Parathyroid adenoma (tissue), 2 donors: Measurements from ENCODE around the gene VASP.

Experiments
- H2AFZ ChIP-seq: fragments of 300-600 bp; sonication (generic); one replicate; pipeline ENCODE4 v1.7.0; 2017; ENCODE audit warnings: antibody characterized with exemption, mild to moderate bottlenecking
- H3K27ac ChIP-seq: fragments of 300-600 bp; sonication (generic); one replicate; pipeline ENCODE4 v1.7.0; 2017
- H3K27me3 ChIP-seq: fragments of 300-600 bp; sonication (generic); one replicate; pipeline ENCODE4 v1.7.0; 2017; ENCODE audit warnings: low read length; ENCODE audit not compliant: control insufficient read depth, insufficient read depth
- H3K36me3 ChIP-seq: fragments of 300-600 bp; sonication (generic); one replicate; pipeline ENCODE4 v1.7.0; 2017; ENCODE audit warnings: low read length; ENCODE audit not compliant: control insufficient read depth, insufficient read depth
- H3K4me1 ChIP-seq: fragments of 300-600 bp; sonication (generic); one replicate; pipeline ENCODE4 v1.7.0; 2017; ENCODE audit warnings: control low read depth
- H3K4me2 ChIP-seq: fragments of 300-600 bp; sonication (generic); one replicate; pipeline ENCODE4 v1.7.0; 2017; ENCODE audit warnings: low read length
- H3K4me3 ChIP-seq: fragments of 300-600 bp; sonication (generic); one replicate; pipeline ENCODE4 v1.7.0; 2017; ENCODE audit warnings: low read depth, low read length
- H3K79me2 ChIP-seq: fragments of 300-600 bp; sonication (generic); one replicate; pipeline ENCODE4 v1.7.0; 2017; ENCODE audit warnings: control low read depth
- H3K9ac ChIP-seq: fragments of 300-600 bp; sonication (generic); one replicate; pipeline ENCODE4 v1.7.0; 2017; ENCODE audit warnings: mild to moderate bottlenecking
- H3K9me3 ChIP-seq: fragments of 300-600 bp; sonication (generic); one replicate; pipeline ENCODE4 v1.7.0; 2017; ENCODE audit warnings: low read length; ENCODE audit not compliant: control insufficient read depth
- TF ChIP-seq, protein P1 (sequence below): fragments of 300-600 bp; sonication (generic); IDR thresholded peaks from one replicate; pipeline ENCODE4 v1.7.0; 2017; ENCODE audit warnings: antibody characterized with exemption, mild to moderate bottlenecking
- donor health status: primary hyperparathyroidism.

VASP gene

DNA sequence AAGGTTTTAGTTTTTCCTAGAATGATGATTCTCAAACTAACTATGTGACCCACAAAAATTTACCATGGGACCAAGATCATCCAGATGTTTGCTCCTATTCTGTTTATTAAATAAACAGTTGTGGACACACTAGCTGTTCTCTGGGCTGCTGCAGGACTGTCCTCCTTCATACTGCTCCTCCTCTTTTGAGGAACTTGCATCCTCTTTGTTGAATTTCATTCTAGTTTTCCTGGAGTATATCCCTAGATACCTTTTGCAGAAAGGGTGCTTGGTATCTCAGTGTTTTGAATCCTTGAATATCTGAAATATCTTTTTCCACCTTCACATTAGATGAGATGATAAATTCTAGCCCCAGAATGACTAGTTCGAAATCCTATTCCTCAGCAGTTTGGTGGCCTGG, 24.1 kb downstream of the VASP start:
- Histone ChIP-seq H3K9ac (no peak overlapping the region), H3K4me2 (no peak overlapping the region), H2AFZ (no peak overlapping the region), H3K27ac (no peak overlapping the region), H3K4me3 (no peak overlapping the region), H3K79me2 (no peaks in the 10 kb centered on the region), H3K9me3 (no peaks in the 10 kb centered on the region), H3K36me3 (no peaks in the 10 kb centered on the region), H3K4me1 (peaks cover 3% of the 10 kb centered on the region), H3K27me3 (no peaks in the 10 kb centered on the region)
- TF ChIP-seq, protein P1, sequence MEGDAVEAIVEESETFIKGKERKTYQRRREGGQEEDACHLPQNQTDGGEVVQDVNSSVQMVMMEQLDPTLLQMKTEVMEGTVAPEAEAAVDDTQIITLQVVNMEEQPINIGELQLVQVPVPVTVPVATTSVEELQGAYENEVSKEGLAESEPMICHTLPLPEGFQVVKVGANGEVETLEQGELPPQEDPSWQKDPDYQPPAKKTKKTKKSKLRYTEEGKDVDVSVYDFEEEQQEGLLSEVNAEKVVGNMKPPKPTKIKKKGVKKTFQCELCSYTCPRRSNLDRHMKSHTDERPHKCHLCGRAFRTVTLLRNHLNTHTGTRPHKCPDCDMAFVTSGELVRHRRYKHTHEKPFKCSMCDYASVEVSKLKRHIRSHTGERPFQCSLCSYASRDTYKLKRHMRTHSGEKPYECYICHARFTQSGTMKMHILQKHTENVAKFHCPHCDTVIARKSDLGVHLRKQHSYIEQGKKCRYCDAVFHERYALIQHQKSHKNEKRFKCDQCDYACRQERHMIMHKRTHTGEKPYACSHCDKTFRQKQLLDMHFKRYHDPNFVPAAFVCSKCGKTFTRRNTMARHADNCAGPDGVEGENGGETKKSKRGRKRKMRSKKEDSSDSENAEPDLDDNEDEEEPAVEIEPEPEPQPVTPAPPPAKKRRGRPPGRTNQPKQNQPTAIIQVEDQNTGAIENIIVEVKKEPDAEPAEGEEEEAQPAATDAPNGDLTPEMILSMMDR: no peak

DNA sequence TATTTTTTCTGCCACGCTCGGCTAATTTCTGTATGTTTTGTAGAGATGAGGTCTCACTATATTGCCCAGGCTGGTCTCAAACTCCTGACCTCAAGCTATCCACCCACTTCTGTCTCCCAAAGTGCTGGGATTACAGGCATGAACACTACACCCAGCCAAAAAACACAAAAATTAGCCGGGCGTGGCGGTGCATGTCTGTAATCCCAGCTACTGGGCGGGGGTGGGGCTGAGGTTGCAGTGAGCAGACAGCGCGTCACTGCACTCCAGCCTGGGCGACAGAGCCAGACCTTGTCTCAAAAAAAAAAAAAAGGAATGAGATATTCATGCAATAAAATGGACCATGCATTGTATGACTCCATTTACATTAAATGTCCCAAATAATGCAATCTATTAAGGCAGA, 32.2 kb downstream of the VASP start:
- H3K9me3 ChIP-seq: no peaks in the 10 kb centered on the region
- H3K9ac ChIP-seq: no peak overlapping the region
- H2AFZ ChIP-seq: no peak overlapping the region
- no peaks in the 10 kb centered on the region for H3K36me3 ChIP-seq
- no peak overlapping the region for H3K4me3 ChIP-seq
- TF ChIP-seq, protein P1: no peak
- no peak overlapping the region for H3K4me2 ChIP-seq
- no peaks in the 10 kb centered on the region for H3K4me1 ChIP-seq
- H3K27me3 ChIP-seq: no peaks in the 10 kb centered on the region
- no peaks in the 10 kb centered on the region for H3K79me2 ChIP-seq
- H3K27ac ChIP-seq: no peak overlapping the region

DNA sequence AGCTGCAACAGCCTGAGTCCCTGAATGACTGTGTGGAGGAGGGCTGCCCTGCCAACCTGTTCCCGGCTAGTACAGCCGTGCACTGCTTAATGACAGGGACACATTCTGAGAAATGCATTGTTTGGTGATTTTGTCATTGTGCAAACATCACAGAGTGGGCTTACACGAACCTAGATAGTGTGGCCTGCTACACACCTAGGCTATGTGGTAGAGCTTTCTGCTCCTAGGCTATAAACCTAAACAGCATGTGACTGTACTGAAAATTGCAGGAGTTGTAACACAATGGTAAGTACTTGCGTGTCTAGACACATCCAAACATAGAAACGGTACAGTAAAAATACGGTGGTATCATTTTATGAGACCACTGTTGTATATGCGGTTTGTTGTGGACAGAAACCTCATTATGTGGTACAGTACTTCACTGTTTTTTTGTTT, 35.0 kb downstream of the VASP start:
- TF ChIP-seq, protein P1: no peak
- H3K36me3 ChIP-seq: no peaks in the 10 kb centered on the region
- no peaks in the 10 kb centered on the region for H3K27me3 ChIP-seq
- H3K9ac ChIP-seq: no peak overlapping the region
- no peak overlapping the region for H3K27ac ChIP-seq
- H3K9me3 ChIP-seq: no peaks in the 10 kb centered on the region
- H3K79me2 ChIP-seq: no peaks in the 10 kb centered on the region
- H2AFZ ChIP-seq: no peak overlapping the region
- H3K4me1 ChIP-seq: no peaks in the 10 kb centered on the region
- no peak overlapping the region for H3K4me3 ChIP-seq
- no peak overlapping the region for H3K4me2 ChIP-seq

DNA sequence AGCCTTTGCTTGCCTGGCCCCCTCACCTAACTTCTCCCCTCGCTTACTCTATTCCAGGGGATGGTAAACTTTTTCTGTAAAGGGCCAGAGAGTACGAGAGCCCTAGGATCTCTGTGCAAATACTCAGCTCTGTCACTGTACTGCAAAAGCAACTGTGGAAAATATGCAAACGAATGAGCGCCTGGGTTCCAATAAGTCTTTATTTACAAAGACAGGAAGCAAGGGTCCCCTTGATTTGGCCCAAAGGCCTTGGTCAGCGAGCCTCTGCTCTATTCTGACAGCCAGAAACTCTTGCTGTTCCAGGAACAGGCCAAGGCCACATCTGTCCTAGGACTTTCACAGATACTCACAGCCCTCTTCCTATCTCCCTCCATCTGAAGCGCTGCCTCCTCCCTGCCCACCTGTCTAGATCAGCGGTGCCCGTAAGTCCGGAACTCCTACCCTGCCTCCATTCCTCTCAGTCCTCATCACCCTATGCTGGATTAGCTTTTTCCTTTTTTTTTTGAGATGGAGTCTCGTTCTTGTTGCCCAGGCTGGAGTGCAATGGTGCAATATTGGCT, 40.0 kb downstream of the VASP start:
- H3K27ac ChIP-seq: no peak overlapping the region
- H2AFZ ChIP-seq: no peak overlapping the region
- no peaks in the 10 kb centered on the region for H3K27me3 ChIP-seq
- H3K4me2 ChIP-seq: no peak overlapping the region
- no peaks in the 10 kb centered on the region for H3K36me3 ChIP-seq
- no peaks in the 10 kb centered on the region for H3K9me3 ChIP-seq
- H3K79me2 ChIP-seq: no peaks in the 10 kb centered on the region
- TF ChIP-seq, protein P1: no peak
- no peaks in the 10 kb centered on the region for H3K4me1 ChIP-seq
- H3K9ac ChIP-seq: no peak overlapping the region
- H3K4me3 ChIP-seq: no peak overlapping the region

DNA sequence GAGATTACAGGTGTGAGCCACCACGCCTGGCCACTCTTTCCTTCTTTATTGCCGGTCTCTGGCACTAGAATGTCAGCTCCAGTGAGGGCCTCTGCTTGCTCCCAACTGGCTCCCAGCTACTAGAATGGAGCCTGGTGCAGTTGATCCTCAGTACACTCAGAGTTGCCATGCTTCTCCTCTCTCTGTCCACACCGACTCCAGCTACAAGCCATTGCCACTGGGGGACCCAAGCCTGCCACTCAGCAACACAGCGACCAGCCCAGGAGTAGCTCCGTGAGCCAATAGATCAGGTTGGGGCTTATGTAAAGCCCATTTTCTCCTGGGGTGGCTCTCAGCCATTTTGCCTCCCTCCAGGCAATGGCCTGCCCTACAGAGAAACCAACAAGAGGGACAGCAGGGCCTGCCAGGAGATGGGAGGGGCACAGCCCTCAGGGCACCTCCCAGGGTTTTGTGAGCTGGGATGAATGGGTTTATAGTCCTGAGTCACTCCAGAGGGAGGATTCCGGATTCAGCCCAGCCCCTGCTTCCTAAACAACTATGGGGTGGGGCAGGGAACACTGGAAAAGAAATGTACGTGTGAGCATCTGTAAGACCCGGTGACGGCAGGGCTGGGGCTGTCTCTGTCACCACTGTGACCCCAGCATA, 40.8 kb downstream of the VASP start:
- H3K9ac ChIP-seq: no peak overlapping the region
- no peaks in the 10 kb centered on the region for H3K4me1 ChIP-seq
- no peaks in the 10 kb centered on the region for H3K36me3 ChIP-seq
- H3K79me2 ChIP-seq: peaks cover 4% of the 10 kb centered on the region
- no peaks in the 10 kb centered on the region for H3K27me3 ChIP-seq
- no peak overlapping the region for H2AFZ ChIP-seq
- no peaks in the 10 kb centered on the region for H3K9me3 ChIP-seq
- TF ChIP-seq, protein P1: no peak
- H3K4me3 ChIP-seq: no peak overlapping the region
- no peak overlapping the region for H3K4me2 ChIP-seq
- H3K27ac ChIP-seq: no peak overlapping the region
